HG03066 (cell line): Measurements from ENCODE around the gene RBBP6.

Source experiments
- ATAC-seq: cut with Tn5 transposase; IDR thresholded peaks from one replicate; pipeline ENCODE4 v1.9.1; 2021; ENCODE audit warnings: low read depth; ENCODE audit not compliant: unreplicated experiment

The RBBP6 gene

DNA sequence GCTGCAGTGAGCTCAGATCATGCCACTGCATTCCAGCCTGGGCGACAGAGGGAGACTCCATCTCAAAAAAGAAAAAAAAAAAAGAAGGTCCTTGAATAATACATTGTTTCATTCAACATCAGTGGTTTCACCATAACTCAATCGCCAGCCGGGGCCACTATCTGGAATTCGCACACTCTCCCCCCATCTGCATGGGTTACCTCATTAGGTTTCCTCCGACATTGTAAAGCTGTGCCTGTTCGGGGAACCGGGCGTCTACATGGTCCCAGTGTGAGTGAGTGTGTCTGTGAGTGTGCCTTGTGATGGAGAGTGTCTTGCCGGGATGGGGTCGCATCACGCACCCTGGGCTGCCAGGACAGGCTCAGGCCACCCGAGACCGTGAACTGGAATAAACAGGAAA lies 16.6 kb upstream of the RBBP6 start:
- no peak for ATAC-seq

DNA sequence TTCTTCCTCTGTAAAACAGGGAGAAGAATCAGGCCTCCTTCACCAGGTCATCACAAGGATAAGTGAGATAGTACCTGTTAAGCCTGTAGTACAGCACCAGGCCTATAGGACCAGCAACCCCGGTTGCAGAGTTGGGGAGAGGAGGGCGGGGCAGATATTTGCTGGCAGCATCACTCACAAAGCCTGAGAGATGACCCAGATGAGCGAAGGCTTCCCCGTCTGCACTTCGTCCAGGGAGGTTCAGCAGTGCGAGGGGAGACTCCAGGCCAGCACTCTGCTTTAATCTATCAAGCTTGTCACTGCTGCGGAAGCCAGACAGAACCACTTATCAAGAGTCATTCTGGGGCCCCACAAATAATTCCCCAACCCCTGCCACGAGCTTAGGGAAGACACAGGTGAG lies 15.8 kb upstream of the RBBP6 start:
- ATAC-seq: no peak

- no peak for ATAC-seq
Measured at GRCh38 chr16:24524855-24525677, 14.3 kb upstream of the RBBP6 start.

DNA sequence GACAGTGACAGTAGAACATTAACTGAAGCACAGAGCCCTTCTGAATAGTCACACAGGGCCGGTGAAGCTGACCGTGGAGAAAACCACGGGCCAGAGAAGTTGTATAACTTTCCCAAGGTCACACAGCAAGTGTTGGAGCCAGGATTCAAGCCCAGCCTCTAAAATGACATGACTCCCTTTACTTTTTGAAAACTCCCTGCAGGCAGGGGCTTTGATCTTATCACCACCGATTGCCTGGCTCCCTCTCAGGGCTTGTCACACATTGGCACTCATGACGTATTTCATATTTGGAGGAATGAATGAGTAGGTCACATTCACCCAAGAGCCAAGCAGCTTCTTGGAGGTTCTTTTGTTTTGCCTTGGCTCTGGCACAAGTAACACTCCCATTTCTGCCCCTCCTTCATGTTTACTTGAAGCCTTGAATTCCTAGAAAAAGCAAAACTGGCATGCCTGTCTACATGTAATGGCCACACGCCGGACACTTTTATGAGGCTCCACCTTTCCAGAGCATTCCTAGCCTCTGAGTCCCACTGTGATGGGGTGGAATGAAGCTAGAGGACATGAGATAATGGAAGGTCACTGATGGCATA lies 13.3 kb upstream of the RBBP6 start:
- no peak for ATAC-seq

- ATAC-seq: no peak
Measured at GRCh38 chr16:24526701-24527495, 12.5 kb upstream of the RBBP6 start.

DNA sequence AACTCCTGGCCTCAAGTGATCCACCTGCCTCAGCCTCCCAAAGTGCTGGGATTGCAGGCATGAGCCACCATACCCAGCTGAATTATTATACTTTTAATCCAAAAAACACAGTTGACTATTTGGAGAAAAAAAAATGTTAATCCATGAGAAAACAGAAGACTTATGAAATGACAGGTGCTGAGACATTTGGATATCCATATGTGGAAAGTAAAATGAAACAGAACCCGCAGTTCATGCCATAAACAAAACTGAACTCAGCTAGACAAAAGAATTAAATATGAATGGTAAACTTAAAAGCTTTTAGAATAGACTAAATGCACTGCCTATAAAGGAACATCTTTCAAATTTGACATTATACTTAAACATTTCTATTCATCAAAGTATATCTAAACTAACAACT lies 8.2 kb upstream of the RBBP6 start:
- no peak for ATAC-seq

- ATAC-seq: no peak
Measured at GRCh38 chr16:24534620-24535019, 4.7 kb upstream of the RBBP6 start.

DNA sequence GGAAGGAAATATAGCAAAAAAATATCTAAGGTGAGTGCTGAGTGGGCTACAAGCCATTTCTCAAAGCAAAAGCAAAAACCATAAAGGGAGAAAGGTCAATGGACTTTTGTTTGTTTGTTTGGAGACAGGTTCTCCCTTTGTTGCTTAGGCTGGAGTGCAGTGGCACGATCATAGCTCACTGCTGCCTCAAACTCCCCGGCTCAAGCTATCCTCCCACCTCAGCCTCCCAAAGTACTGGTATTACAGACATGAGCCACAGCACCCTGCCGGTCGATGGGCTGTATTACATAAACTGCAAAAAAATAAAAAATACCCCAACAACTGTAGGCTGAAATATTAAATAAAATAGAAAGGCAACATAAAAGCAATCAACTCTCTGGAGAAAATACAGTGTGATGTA lies 3.5 kb upstream of the RBBP6 start:
- no peak for ATAC-seq

- ATAC-seq: no peak
Measured at GRCh38 chr16:24536671-24537070, 2.7 kb upstream of the RBBP6 start.

DNA sequence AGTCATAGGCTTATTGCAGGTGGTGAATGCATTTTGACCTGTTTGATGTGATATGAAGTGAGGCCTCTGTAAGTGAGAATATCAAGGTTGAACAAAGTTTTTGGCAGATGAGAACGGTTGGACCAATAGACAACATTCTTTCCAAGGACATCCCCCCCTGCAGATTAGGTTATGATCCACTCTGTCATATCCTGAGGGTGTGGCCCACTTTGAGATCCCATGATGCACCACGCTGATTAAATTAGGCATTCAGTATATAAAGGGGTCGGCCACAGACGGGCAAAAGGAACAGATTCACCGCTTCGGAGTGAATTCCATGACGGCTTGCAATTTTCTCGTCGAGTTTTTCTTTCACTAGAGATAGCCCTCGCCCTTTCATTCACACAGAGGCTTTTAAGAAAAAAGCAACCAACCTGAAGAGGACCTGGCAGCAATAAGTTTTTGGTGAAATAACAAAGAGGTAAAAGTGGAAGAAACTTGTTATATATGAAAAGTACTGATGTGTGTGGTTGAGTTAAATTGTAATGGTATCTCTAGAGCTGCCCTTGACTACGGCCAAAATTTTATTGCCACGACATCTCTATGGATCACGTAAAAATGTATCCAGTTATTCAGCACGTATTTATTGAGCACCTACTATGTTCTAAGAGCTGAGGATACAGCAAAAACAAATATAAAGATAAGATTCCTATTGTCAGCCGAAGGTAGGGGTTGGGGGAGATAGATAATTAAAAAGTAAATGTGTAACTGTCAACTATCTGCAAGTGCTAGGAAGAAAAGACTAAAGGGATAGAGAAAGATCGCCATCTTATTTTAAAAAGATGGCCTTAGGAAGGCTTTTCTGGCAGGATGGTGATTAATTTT lies 1.7 kb upstream of the RBBP6 start:
- ATAC-seq: no peak

DNA sequence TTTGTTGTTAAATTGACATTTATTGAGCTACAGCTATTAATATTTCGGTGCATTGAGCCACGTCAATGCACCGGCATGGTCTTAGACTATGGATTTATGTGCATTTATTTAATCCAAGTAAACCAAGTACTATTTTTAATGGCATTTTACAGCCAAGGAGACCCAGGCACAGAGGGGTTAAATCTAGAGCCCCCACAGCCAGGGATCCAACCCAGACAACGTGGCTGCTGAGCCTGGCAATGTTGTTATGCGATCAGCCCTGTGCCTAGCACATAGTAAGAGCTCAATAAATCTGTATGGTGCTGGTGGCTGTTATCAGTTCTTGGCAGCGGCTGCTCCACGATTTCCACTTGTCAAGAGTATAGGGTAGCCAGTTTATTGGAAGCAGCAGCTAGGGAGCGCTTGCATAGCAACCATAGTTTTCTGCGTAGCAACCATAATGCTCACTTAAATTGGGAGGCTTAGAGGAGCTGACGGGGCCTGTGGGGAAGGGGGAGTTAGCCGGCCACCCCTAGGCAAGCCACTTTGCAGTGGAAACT lies 541 bp upstream of the RBBP6 start:
- ATAC-seq: peak; percentile 34

DNA sequence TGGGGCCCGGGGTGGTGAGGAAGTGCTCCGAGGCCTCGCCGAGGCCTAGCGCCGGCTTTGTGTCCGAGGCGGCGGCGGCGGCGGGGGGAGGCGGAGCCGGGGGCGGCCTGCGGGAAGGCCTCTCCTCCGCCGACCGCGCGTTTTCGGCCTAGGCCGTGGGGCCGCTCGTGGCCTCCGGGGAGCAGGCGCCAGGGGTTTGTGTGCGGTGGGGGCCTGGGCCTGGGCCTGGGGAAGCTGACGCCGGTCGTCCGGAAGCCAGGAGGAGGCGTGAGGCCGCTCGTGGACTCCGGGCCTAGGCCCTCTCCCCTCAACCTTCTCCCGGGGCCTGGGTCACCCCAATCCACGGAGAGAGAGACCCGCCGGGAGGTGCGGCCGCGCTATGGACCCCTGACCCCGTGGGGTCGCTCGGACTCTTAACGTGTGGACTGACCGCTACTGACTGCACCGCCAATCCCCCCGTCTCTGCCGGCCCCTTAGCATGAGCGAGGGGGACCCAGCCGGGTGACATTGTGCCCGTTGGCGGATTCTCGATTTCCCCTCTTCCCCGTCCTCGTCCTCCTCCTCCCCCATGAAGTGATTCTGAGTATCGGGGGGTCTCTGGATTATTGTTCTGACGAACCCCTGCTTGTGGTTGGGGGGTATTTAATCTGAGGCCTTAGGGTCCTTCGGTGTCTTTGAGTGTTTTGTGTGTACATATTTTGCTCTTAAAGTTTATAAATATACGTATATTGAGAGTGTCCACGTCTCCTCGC lies 660 bp downstream of the RBBP6 start:
- peak; percentile 28 for ATAC-seq

GRCh38 chr16:24540602-24541210 lies 1.3 kb downstream of the RBBP6 start:
- ATAC-seq: no peak

- ATAC-seq: no peak
Measured at GRCh38 chr16:24541233-24541933, 2.0 kb downstream of the RBBP6 start.

- no peak for ATAC-seq
Measured at GRCh38 chr16:24543949-24544348, 4.6 kb downstream of the RBBP6 start.

DNA sequence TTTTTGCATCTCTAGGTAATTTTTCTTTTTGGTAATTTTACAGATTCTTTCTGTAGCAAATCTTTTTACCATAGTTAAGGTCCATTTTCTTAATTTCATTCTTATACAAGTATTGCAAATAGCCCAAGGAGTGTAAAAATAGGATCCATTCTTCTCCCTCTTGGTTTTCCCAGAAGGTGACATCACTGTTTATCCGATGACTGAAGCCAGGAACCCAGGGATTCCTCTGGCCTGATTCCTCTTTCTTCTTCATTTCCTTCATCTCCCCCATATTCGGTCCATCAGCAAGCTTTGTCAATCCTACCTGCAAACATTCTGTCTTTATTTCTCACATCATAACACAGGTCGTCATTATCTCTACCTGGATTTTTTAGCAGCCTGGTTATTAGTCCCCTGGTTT lies 5.3 kb downstream of the RBBP6 start:
- ATAC-seq: no peak

GRCh38 chr16:24550295-24550694 lies 10.9 kb downstream of the RBBP6 start:
- ATAC-seq: no peak

DNA sequence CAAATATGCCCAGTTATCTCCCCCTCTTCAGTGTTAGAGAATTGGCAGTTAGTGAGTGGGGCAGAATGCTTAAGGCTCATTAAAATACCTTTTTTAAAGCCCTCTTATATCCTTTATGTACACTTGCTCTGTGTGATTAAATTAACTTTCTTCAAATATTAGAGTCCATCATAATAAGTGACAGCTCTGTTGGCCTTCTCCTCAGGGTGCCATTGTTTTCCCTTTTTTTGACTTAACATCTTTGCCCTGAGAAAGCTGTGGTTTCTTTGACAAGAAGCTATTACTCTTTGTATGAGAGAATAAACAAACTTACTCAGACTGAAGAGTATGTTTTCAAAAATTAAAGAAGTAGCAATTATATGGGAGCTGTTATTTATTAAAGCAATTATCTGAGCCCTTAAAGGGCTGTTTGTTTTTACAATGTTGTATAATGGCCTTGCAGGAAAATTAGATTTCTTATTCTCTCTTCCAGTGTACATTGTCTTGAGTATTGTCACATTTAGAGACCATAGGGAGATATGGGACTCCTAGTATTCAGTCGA lies 13.4 kb downstream of the RBBP6 start:
- ATAC-seq: no peak
